Thyroid gland (tissue), 4 donors: ENCODE results near the gene TMEM198.

Source experiments
- CTCF ChIP-seq, 6 experiments: fragments of 200-600 bp in 3 of 6; fragments of 450-650 bp in 3 of 6; sonication (generic) in 3 of 6; IDR thresholded peaks; one replicate each; pipeline ENCODE4 v1.5.1; 2016 to 2019; ENCODE audit warnings: antibody characterized with exemption in 6 of 6, mild to moderate bottlenecking in 2 of 6, inconsistent platforms in 1 of 6, moderate library complexity in 1 of 6
- POLR2A ChIP-seq, 2 donors: fragments of 450-650 bp; IDR thresholded peaks; one replicate each; pipeline ENCODE4 v1.6.1; 2017; ENCODE audit warnings: antibody characterized with exemption in 2 of 2, mild to moderate bottlenecking in 2 of 2, moderate library complexity in 1 of 2

GRCh38 chr2:219551441-219552381 lies 7.9 kb downstream of the TMEM198 start:
- TF ChIP-seq CTCF (IDR thresholded peaks at IDR 0.05) (no peak), POLR2A (IDR thresholded peaks at IDR 0.05) (no peak)
